NCI-H2227 treated with DMSO at 0.1 percent for 48 hours (cell line): ENCODE data around the gene CHAF1A.
A peak's percentile ranks its signal among the peaks of the same experiment; 100 is the strongest.

Source experiments
- DNase-seq: peaks from one replicate; lab custom pipeline; 2025; lab: John Stamatoyannopoulos, UW

CHAF1A gene

GRCh38 chr19:4402171-4403004, at the start of gene CHAF1A:
Gene CHAF1A, plus strand, starts transcription at chr19:4402640. Its CDS starts 123 bp downstream, at chr19:4402763.
- DNase-seq: peak; percentile 90

- peak; percentile 11 for DNase-seq
These were observed 49.7 kb upstream of the CHAF1A start for GRCh38 chr19:4352701-4353121.

GRCh38 chr19:4354282-4354681, 48.2 kb upstream of the CHAF1A start:
- DNase-seq: no peak

- no peak for DNase-seq
These were observed 47.5 kb upstream of the CHAF1A start for GRCh38 chr19:4354897-4355296.

- DNase-seq: no peak
These were observed 45.2 kb upstream of the CHAF1A start for GRCh38 chr19:4357095-4357797.

- no peak for DNase-seq
These were observed 44.5 kb upstream of the CHAF1A start for GRCh38 chr19:4357921-4358326.

GRCh38 chr19:4358709-4359626, 43.5 kb upstream of the CHAF1A start:
- DNase-seq: no peak

GRCh38 chr19:4359627-4360000, 42.8 kb upstream of the CHAF1A start:
- DNase-seq: no peak

- no peak for DNase-seq
These were observed 42.3 kb upstream of the CHAF1A start for GRCh38 chr19:4360081-4360569.

- DNase-seq: no peak
These were observed 41.7 kb upstream of the CHAF1A start for GRCh38 chr19:4360641-4361151.

GRCh38 chr19:4361152-4362046, 41.0 kb upstream of the CHAF1A start:
- DNase-seq: no peak

- no peak for DNase-seq
These were observed 40.2 kb upstream of the CHAF1A start for GRCh38 chr19:4362101-4362828.

- no peak for DNase-seq
These were observed 39.5 kb upstream of the CHAF1A start for GRCh38 chr19:4362831-4363545.

- DNase-seq: no peak
These were observed 38.7 kb upstream of the CHAF1A start for GRCh38 chr19:4363571-4364304.

- no peak for DNase-seq
These were observed 37.1 kb upstream of the CHAF1A start for GRCh38 chr19:4365341-4365740.

- DNase-seq: no peak
These were observed 36.4 kb upstream of the CHAF1A start for GRCh38 chr19:4365791-4366665.

GRCh38 chr19:4366666-4367335, 35.6 kb upstream of the CHAF1A start:
- DNase-seq: no peak
